WTC11 (cell line): ENCODE measurements around the gene RASA2.

Source experiments
- ATF1 ChIP-seq: sonication (generic); formaldehyde crosslinking; IDR thresholded peaks from 2 replicates; pipeline ENCODE4 v1.8.1; 2023; ENCODE audit warnings: mild to moderate bottlenecking, moderate library complexity, missing genetic modification reagents
- CBFB ChIP-seq: sonication (generic); formaldehyde crosslinking; IDR thresholded peaks from 2 replicates; pipeline ENCODE4 v1.8.1; 2022; ENCODE audit warnings: mild to moderate bottlenecking, low read depth, missing genetic modification reagents
- CTCF ChIP-seq: fragments of 200-600 bp; IDR thresholded peaks from 2 replicates; pipeline ENCODE4 v1.8.0; 2022; ENCODE audit warnings: antibody characterized with exemption
- E2F1 ChIP-seq: sonication (generic); formaldehyde crosslinking; IDR thresholded peaks from 2 replicates; pipeline ENCODE4 v1.8.0; 2022; ENCODE audit warnings: mild to moderate bottlenecking, missing genetic modification reagents
- KAT7 ChIP-seq: sonication (generic); formaldehyde crosslinking; IDR thresholded peaks from 2 replicates; pipeline ENCODE4 v1.8.1; 2023; ENCODE audit warnings: missing genetic modification reagents, mild to moderate bottlenecking, borderline replicate concordance
- MAX ChIP-seq: sonication (generic); formaldehyde crosslinking; IDR thresholded peaks from 2 replicates; pipeline ENCODE4 v1.8.0; 2022; ENCODE audit warnings: mild to moderate bottlenecking, missing genetic modification reagents
- ZNF138 ChIP-seq: sonication (generic); formaldehyde crosslinking; conservative IDR thresholded peaks from 2 replicates; pipeline ENCODE4 v1.8.1; 2022; ENCODE audit warnings: mild to moderate bottlenecking, moderate library complexity, missing genetic modification reagents
- TF ChIP-seq, protein P1 (sequence below): sonication (generic); formaldehyde crosslinking; IDR thresholded peaks from 2 replicates; pipeline ENCODE4 v1.8.1; 2022; ENCODE audit warnings: mild to moderate bottlenecking, missing genetic modification reagents, moderate library complexity, borderline replicate concordance

GRCh38 chr3:141511361-141511760 lies 24.5 kb downstream of the RASA2 start:
- TF ChIP-seq CTCF (no peak), E2F1 (CRISPR knock-in tag) (no peak), ZNF138 (CRISPR knock-in tag) (no peak), KAT7 (no peak), MAX (CRISPR knock-in tag) (no peak), CBFB (CRISPR knock-in tag) (no peak), ATF1 (CRISPR knock-in tag) (no peak)
- TF ChIP-seq, protein P1, sequence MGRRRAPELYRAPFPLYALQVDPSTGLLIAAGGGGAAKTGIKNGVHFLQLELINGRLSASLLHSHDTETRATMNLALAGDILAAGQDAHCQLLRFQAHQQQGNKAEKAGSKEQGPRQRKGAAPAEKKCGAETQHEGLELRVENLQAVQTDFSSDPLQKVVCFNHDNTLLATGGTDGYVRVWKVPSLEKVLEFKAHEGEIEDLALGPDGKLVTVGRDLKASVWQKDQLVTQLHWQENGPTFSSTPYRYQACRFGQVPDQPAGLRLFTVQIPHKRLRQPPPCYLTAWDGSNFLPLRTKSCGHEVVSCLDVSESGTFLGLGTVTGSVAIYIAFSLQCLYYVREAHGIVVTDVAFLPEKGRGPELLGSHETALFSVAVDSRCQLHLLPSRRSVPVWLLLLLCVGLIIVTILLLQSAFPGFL (CRISPR knock-in tag) = no peak
